ENCODE measurements around the gene SLC6A17.

SLC6A17 gene

GRCh38 chr1:110197905-110198629, 47.8 kb downstream of the SLC6A17 start:
- Histone ChIP-seq H3K27ac (ENCODE audit: poor library complexity, severe bottlenecking) (no peak overlapping the region), H3K27me3 (ENCODE audit: insufficient read depth, poor library complexity, severe bottlenecking) (no peaks in the 10 kb centered on the region), H3K4me3 (ENCODE audit: severe bottlenecking) (no peak overlapping the region), H3K36me3 (ENCODE audit: low read depth) (no peaks in the 10 kb centered on the region), H3K9me3 (ENCODE audit: severe bottlenecking) (no peaks in the 10 kb centered on the region), H3K4me1 (ENCODE audit: insufficient read depth, poor library complexity, severe bottlenecking) (no peaks in the 10 kb centered on the region)
- DNase-seq (ENCODE audit: low spot score) = no peak
- ATAC-seq (ENCODE audit: low read depth) = no peak
- TF ChIP-seq, protein P1, sequence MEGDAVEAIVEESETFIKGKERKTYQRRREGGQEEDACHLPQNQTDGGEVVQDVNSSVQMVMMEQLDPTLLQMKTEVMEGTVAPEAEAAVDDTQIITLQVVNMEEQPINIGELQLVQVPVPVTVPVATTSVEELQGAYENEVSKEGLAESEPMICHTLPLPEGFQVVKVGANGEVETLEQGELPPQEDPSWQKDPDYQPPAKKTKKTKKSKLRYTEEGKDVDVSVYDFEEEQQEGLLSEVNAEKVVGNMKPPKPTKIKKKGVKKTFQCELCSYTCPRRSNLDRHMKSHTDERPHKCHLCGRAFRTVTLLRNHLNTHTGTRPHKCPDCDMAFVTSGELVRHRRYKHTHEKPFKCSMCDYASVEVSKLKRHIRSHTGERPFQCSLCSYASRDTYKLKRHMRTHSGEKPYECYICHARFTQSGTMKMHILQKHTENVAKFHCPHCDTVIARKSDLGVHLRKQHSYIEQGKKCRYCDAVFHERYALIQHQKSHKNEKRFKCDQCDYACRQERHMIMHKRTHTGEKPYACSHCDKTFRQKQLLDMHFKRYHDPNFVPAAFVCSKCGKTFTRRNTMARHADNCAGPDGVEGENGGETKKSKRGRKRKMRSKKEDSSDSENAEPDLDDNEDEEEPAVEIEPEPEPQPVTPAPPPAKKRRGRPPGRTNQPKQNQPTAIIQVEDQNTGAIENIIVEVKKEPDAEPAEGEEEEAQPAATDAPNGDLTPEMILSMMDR (IDR thresholded peaks at IDR 0.05; ENCODE audit: poor library complexity, severe bottlenecking) = no peak

GRCh38 chr1:110198746-110199145, 48.5 kb downstream of the SLC6A17 start:
- H3K27me3 ChIP-seq (ENCODE audit: insufficient read depth, poor library complexity, severe bottlenecking) = no peaks in the 10 kb centered on the region
- H3K9me3 ChIP-seq (ENCODE audit: severe bottlenecking) = no peaks in the 10 kb centered on the region
- no peak overlapping the region for H3K27ac ChIP-seq (ENCODE audit: poor library complexity, severe bottlenecking)
- no peaks in the 10 kb centered on the region for H3K4me1 ChIP-seq (ENCODE audit: insufficient read depth, poor library complexity, severe bottlenecking)
- TF ChIP-seq, protein P1 (IDR thresholded peaks at IDR 0.05; ENCODE audit: poor library complexity, severe bottlenecking) = no peak
- DNase-seq (ENCODE audit: low spot score) (no peak), ATAC-seq (ENCODE audit: low read depth) (no peak)
- H3K36me3 ChIP-seq (ENCODE audit: low read depth) = no peaks in the 10 kb centered on the region
- no peak overlapping the region for H3K4me3 ChIP-seq (ENCODE audit: severe bottlenecking)

- H3K9me3 ChIP-seq (ENCODE audit: severe bottlenecking) = no peaks in the 10 kb centered on the region
- no peak overlapping the region for H3K4me3 ChIP-seq (ENCODE audit: severe bottlenecking)
- H3K27me3 ChIP-seq (ENCODE audit: insufficient read depth, poor library complexity, severe bottlenecking) = no peaks in the 10 kb centered on the region
- DNase-seq (ENCODE audit: low spot score) = no peak
- ATAC-seq (ENCODE audit: low read depth) = no peak
- TF ChIP-seq, protein P1 (IDR thresholded peaks at IDR 0.05; ENCODE audit: poor library complexity, severe bottlenecking) = no peak
- no peaks in the 10 kb centered on the region for H3K36me3 ChIP-seq (ENCODE audit: low read depth)
- H3K27ac ChIP-seq (ENCODE audit: poor library complexity, severe bottlenecking) = no peak overlapping the region
- H3K4me1 ChIP-seq (ENCODE audit: insufficient read depth, poor library complexity, severe bottlenecking) = no peaks in the 10 kb centered on the region
Measured at GRCh38 chr1:110200190-110200589, 49.9 kb downstream of the SLC6A17 start.

GRCh38 chr1:110200666-110201065, 50.4 kb downstream of the SLC6A17 start:
- no peaks in the 10 kb centered on the region for H3K4me1 ChIP-seq (ENCODE audit: insufficient read depth, poor library complexity, severe bottlenecking)
- DNase-seq (ENCODE audit: low spot score) = no peak
- no peaks in the 10 kb centered on the region for H3K9me3 ChIP-seq (ENCODE audit: severe bottlenecking)
- no peaks in the 10 kb centered on the region for H3K27me3 ChIP-seq (ENCODE audit: insufficient read depth, poor library complexity, severe bottlenecking)
- H3K36me3 ChIP-seq (ENCODE audit: low read depth) = no peaks in the 10 kb centered on the region
- no peak overlapping the region for H3K27ac ChIP-seq (ENCODE audit: poor library complexity, severe bottlenecking)
- H3K4me3 ChIP-seq (ENCODE audit: severe bottlenecking) = no peak overlapping the region
- ATAC-seq (ENCODE audit: low read depth) = no peak
- TF ChIP-seq, protein P1 (IDR thresholded peaks at IDR 0.05; ENCODE audit: poor library complexity, severe bottlenecking) = no peak

DNA sequence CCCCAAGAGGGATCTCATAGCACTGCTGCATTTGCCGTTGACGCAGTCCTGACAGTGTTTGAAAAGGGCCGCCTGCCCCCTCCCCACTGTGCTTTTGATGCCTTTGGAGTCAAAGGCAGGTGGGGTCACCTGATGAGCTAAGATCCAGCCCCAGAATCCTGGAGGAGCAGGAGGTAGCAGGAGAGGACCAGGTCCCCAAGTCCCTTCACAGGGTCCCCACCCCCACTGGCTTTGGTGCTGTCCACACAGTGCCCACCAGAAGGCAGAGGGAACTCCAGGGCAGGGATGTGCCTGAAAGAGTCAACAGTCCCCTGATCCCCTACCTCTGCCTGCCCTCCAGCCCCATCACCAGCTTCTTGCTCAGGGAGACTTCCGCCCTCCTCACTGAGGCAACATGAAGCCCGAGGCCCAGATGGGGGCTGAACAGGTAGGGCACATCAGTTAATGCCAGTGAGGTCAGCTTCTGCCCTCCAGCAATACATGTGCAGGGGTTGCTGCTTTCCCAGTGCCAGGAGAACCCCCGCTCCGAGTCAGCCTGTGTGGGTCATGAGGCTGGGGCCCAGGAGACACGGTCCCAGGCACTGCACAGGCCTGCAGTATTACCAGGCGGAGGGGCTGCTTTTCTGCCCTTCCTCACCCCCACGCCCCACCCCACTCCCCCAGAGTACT, 51.0 kb downstream of the SLC6A17 start:
- no peak for ATAC-seq (ENCODE audit: low read depth)

More for the DNA sequence above, 51.0 kb downstream of the SLC6A17 start:
- no peaks in the 10 kb centered on the region for H3K9me3 ChIP-seq (ENCODE audit: severe bottlenecking)
- no peak for DNase-seq (ENCODE audit: low spot score)
- no peak overlapping the region for H3K4me3 ChIP-seq (ENCODE audit: severe bottlenecking)
- H3K27me3 ChIP-seq (ENCODE audit: insufficient read depth, poor library complexity, severe bottlenecking) = no peaks in the 10 kb centered on the region
- H3K27ac ChIP-seq (ENCODE audit: poor library complexity, severe bottlenecking) = no peak overlapping the region
- H3K4me1 ChIP-seq (ENCODE audit: insufficient read depth, poor library complexity, severe bottlenecking) = no peaks in the 10 kb centered on the region
- no peaks in the 10 kb centered on the region for H3K36me3 ChIP-seq (ENCODE audit: low read depth)
- TF ChIP-seq, protein P1 (IDR thresholded peaks at IDR 0.05; ENCODE audit: poor library complexity, severe bottlenecking) = no peak

Measured in RWPE2 (cell line).